HepG2 (cell line): ENCODE results near the gene CYP2C8.

ENCODE experiments used
- ISL2 ChIP-seq: sonication (generic); formaldehyde crosslinking; IDR thresholded peaks from 2 replicates; pipeline ENCODE4 v1.5.0; 2020; ENCODE audit warnings: missing genetic modification reagents
- JUN ChIP-seq: sonication (generic); formaldehyde crosslinking; IDR thresholded peaks from 2 replicates; pipeline ENCODE4 v1.4.0; 2020; ENCODE audit warnings: mild to moderate bottlenecking, missing genetic modification reagents
- POLR2A ChIP-seq, 2 experiments: IDR thresholded peaks; 2 replicates each; pipeline ENCODE4 v1.6.1; 2011; ENCODE audit warnings: low read depth in 2 of 2, low read length in 2 of 2, mild to moderate bottlenecking in 1 of 2, moderate library complexity in 1 of 2; ENCODE audit not compliant: insufficient read depth in 1 of 2
- SMC3 ChIP-seq: IDR thresholded peaks from 2 replicates; pipeline ENCODE4 v1.6.1; 2011; ENCODE audit warnings: low read length, improper control_type of control experiment
- ZNF20 ChIP-seq: sonication (generic); formaldehyde crosslinking; IDR thresholded peaks from 2 replicates; pipeline ENCODE4 v1.4.0; 2020; ENCODE audit warnings: mild to moderate bottlenecking, moderate library complexity, missing genetic modification reagents
- ZNF670 ChIP-seq: sonication (generic); formaldehyde crosslinking; IDR thresholded peaks from 2 replicates; pipeline ENCODE4 v1.8.0; 2022; ENCODE audit warnings: mild to moderate bottlenecking, missing genetic modification reagents, borderline replicate concordance
- TF ChIP-seq, protein P1 (sequence below): sonication (generic); formaldehyde crosslinking; IDR thresholded peaks from 2 replicates; pipeline ENCODE4 v1.5.0; 2020; ENCODE audit warnings: mild to moderate bottlenecking, missing genetic modification reagents, moderate library complexity
- TF ChIP-seq, protein P2 (sequence below): IDR thresholded peaks from 2 replicates; pipeline ENCODE4 v1.6.1; 2016

DNA sequence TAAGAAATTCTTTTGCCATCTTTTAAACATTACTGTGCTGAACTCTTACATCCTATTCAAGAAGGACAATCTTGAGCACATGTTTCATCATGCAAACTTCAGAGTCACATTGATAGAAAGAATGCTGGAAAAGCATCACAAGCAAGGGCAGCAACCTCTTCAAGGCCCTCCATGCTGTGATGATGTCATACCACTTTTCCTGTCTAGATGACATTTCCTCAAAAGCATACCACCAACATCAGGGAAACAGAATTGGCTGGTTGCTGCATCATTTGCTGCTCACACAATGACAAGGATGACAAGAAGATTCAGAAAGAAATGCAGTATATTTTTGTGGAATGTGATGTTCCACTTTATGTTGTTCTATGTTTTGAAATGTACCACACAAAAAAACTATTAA, 37.6 kb downstream of the CYP2C8 start:
- no peak for TF ChIP-seq POLR2A (IDR thresholded peaks at IDR 0.05; ENCODE audit: insufficient read depth in 1 of 2, low read depth in 2 of 2, low read length in 2 of 2)
- no peak for TF ChIP-seq ISL2 (CRISPR knock-in tag)
- no peak for TF ChIP-seq ZNF670 (CRISPR knock-in tag)
- no peak for TF ChIP-seq JUN (CRISPR knock-in tag)
- TF ChIP-seq, protein P1, sequence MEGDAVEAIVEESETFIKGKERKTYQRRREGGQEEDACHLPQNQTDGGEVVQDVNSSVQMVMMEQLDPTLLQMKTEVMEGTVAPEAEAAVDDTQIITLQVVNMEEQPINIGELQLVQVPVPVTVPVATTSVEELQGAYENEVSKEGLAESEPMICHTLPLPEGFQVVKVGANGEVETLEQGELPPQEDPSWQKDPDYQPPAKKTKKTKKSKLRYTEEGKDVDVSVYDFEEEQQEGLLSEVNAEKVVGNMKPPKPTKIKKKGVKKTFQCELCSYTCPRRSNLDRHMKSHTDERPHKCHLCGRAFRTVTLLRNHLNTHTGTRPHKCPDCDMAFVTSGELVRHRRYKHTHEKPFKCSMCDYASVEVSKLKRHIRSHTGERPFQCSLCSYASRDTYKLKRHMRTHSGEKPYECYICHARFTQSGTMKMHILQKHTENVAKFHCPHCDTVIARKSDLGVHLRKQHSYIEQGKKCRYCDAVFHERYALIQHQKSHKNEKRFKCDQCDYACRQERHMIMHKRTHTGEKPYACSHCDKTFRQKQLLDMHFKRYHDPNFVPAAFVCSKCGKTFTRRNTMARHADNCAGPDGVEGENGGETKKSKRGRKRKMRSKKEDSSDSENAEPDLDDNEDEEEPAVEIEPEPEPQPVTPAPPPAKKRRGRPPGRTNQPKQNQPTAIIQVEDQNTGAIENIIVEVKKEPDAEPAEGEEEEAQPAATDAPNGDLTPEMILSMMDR (CRISPR knock-in tag) = no peak
- TF ChIP-seq, protein P2, sequence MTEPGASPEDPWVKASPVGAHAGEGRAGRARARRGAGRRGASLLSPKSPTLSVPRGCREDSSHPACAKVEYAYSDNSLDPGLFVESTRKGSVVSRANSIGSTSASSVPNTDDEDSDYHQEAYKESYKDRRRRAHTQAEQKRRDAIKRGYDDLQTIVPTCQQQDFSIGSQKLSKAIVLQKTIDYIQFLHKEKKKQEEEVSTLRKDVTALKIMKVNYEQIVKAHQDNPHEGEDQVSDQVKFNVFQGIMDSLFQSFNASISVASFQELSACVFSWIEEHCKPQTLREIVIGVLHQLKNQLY = no peak
- TF ChIP-seq ZNF20 (CRISPR knock-in tag) = no peak
- no peak for TF ChIP-seq SMC3
